ENCODE measurements around the gene TEF.
A peak's percentile ranks its signal among the peaks of the same experiment; 100 is the strongest.

The TEF gene

GRCh38 chr22:41354979-41355378 lies 26.8 kb upstream of the TEF start:
- no peak for DNase-seq

- DNase-seq, result no peak
Measured at GRCh38 chr22:41355895-41356294, 25.8 kb upstream of the TEF start.

GRCh38 chr22:41356430-41357028 lies 25.2 kb upstream of the TEF start:
- no peak for DNase-seq

DNA sequence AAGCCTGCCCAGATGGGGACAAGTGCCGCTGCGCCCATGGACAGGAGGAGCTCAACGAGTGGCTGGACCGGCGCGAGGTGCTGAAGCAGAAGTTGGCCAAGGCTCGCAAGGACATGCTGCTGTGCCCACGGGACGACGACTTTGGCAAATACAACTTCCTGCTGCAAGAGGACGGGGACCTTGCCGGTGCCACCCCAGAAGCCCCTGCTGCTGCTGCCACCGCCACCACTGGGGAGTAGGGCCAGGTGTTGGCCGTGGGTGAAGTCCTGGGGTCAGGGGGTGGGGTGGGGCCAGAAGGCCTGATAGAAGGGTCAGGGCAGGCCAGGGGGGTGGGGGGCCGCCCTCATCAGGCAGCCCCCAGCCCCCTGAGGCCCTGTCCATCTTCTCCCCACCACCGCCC lies 24.6 kb upstream of the TEF start:
- no peak for DNase-seq

DNA sequence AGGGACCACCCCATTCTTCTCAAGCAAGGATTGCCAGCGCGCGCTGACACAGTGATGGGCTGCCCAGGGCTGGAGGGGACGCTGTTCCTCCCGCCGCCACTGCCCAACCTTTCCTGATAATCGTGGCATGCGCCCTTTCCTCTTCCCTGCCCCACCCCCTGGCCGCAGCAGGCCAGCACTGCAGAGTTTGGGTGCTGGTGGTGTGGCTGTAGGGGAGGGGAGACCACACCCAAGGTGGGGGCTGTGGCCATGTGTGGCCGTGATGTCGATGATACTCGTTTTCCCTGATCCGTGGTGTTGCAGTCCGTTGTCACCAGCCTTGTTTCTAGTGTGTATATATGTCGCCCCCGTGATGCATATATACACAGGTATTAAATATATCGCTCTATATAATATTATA lies 22.8 kb upstream of the TEF start:
- no peak for DNase-seq

GRCh38 chr22:41359376-41359775 lies 22.4 kb upstream of the TEF start:
- no peak for DNase-seq

DNA sequence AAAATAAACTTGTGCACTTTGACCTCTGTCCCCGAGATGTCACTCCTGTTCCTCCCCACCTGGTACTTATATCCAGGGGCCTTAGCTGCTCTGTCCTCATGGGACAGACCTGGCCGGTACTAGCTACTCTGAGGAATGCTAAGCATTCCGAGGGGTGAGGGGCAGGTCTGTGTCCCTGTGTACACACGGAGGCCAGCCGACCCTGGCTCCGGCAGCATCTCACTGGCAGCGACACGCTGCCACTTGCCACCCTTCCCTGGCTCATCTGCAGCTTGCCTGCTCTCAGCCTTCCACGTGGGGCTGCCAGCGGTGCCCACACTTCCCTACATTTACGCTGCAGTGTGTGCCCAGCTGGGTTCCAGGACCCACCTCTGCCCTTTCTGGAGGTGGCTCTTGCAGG lies 21.6 kb upstream of the TEF start:
- DNase-seq, result no peak

DNA sequence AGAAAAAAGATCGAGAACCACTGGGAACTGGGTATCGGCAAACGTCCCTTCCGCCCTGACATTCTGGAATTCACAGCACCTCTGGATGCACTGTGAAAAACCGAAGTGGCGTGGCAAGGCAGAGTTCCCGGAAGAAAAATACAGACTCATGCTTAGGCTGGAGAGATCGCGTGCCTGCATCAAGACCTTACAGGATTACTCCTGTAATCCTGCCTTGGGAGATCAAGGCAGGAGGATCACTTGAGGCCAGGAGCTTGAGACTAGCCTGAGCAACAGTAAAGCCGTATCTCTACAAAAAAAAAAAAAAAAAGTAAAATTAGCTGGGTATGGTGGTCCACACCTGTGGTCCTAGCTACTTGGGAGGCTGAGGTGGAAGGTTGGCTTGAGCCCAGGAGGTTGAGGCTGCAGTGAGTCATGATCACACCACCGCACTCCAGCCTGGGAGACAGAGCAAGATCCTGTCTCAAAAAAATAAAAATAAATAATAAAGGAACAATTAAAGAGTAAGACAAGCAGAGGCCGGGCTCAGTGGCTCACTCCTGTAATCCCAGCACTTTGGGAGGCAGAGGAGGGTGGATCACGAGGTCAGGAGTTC lies 19.9 kb upstream of the TEF start:
- no peak for DNase-seq

- DNase-seq, result no peak
Measured at GRCh38 chr22:41362615-41363014, 19.1 kb upstream of the TEF start.

GRCh38 chr22:41364233-41364632 lies 17.5 kb upstream of the TEF start:
- no peak for DNase-seq

- DNase-seq, result no peak
Measured at GRCh38 chr22:41364955-41365354, 16.8 kb upstream of the TEF start.

DNA sequence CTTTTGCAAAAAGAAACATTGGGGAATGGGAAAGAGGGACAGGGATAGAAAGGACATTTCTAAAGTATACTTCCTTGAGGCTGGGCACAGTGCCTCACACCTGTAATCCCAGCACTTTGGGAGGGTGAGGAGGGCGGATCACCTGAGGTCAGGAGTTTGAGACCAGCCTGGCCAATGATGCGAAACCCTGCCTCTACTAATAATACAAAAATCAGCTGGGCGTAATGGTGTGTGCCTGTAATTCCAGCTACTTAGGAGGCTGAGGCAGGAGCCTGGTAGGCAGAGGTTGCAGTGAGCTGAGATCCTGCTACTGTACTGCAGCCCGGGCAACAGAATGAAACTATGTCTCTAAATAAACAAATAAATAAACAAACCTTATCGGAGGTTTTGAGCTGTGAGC lies 16.3 kb upstream of the TEF start:
- no peak for DNase-seq

DNA sequence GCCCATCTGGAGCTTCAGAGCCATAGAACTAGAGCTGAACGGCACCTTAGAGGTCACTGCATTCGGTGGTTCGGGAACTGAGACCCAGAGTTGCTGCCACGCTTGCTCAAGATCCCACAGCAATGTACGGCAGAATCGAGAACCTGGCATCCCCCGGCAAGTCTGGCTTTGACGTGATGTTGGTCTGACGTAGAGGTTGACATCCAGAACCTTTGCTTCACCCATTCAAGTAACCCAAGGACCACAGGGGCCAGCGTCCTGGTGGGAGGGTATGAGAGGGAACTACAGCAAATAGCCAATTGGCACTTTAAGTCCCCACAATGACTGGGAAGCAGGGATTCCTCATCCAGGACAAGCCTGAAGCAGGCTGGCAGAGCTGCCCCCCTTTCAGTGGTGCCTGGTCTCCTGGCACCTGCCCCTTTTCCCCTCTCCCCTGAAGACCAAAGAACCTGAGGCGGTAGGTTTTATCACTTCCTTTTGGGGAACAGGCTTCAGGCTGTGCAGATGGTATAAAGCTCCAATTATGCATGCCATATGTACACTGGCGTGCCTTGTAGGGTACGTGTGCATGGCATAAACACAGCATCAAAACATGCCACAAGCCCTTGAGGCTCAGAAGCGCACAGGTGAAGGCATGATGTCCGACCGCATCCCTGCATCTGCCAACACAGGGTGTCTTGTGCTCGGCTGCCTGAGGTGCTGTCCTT lies 15.3 kb upstream of the TEF start:
- DNase-seq, result no peak

DNA sequence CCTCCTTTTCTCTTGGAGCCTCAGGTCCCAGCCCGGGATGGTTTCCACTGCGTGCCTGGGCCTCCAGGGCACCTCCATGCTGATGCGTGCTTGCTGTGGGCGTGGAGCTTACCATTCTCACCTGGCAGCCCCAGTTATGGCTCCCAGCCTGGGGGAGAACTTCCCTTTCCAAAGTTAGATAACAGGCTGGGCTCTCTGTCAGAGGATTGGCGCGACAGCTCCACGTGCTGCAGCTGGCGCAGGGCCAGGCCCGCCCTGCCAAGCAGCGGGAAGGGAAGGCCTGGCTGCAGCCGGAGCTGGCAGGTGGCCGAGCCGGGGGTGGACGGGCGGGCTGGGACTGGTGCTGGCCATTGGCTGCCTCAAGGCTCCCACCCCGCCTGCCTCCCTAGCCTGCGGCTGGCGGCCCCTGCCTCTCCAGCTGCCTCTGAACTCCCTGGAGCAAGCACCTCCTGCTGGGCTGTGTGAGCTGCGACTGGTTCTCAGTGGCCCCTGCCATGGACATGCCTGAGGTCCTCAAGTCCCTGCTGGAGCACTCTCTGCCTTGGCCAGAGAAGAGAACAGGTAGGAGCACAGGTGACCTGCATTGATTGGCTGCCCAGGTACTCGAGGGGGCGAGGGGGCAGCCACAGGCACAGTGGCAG lies 14.6 kb upstream of the TEF start:
- peak; percentile 21 for DNase-seq

- no peak for DNase-seq
Measured at GRCh38 chr22:41367680-41368542, 13.8 kb upstream of the TEF start.

DNA sequence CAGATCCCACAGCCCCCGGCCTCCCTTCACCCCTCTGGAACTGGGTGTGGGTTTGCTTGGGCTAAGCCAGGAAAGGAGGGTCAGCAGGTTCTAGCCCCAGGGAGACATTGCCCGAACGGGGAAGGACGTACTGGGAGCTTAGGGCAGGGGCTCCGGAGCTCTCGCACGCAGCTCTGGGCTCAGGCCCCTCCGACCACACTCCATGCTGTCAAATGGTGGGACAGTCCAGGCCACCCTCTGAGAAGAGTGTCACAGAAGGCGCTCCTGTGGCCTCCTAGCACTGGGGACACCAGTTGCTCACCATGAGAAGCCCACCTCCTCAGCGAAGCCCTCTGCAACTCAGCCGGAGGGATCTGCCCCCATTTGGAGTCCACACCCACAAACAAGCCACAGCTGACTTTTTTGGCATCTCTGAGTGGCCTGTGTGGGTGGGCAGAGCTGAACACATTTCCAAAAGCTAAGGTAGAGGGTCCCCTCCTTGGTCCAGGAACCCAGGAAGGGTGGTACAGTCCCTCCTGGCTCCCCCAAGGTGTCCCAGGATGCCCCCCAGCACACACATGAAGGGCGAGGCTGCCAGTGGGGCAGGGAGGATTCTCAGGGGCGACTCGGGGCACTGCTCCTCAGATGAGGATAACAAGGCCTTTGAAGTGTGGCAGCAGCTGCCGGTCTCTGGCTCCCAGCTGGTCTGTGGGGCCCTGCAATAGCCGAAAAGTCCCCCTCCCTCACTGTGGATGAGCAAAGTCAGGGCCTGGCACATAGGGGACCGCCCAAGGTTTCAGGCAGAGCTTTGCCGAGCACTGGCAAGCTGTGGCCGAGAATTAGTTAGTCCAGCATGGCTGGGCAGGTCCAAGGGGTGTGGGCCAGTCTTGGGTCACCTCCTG lies 13.0 kb upstream of the TEF start:
- DNase-seq, result no peak

DNA sequence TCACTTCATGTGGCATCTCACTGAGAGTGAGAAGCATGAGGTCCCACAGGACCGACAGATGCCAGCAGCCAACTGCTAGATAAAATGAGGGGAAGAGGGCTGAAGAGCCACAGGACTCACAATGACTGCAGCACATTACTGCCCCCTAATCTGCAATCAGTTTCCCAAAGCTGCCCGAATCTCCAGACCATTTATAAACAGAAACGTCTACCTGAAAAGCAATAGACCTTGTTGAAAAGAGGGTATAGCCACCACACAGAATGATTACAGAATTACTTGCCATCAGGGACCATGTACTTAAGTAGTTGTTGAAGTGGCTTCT lies 12.4 kb upstream of the TEF start:
- DNase-seq, result no peak

- DNase-seq, result no peak
Measured at GRCh38 chr22:41369837-41370236, 11.9 kb upstream of the TEF start.

GRCh38 chr22:41377846-41378245 lies 3.9 kb upstream of the TEF start:
- DNase-seq, result no peak

DNA sequence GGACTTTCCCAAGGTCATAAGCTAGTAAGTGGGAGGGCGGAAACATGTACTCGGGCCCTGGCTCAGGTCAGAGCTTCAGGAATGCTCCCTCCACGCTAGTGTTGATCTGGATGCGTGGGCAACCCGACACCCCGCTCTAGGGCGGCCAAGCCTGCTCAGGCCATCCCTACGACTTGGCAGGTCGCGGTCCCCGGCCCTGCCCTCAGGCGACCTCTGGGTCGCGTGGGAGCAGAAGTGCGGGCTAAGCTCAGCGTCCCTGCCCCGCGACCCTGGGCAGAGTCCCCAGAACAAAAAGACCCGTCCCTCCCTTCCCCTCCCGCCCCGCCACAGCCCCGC lies 781 bp upstream of the TEF start:
- DNase-seq, result no peak

DNA sequence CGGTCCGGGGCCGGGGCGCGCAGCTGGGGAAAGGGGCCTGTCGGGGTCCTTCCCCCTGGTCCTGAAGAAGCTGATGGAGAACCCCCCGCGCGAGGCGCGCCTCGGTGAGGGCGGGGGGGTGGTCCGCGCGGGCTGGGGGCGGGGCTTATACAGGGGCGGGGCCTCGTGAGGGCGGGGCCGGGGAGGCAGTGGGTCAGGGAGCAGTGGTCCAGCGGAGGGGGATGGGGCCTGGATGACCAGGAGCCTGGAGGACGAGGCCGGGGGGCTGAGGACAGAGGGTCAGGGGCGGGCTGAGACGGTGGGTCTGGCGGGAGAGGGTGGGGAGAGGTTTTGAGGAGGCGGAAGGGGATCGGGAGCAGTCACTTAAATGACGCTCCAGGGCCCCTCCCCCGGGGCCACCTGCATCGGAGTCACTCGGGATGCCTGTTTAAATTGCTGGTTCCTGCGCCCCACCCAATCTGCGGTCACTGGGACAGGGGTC lies 396 bp downstream of the TEF start:
- peak; percentile 73 for DNase-seq

GRCh38 chr22:41382610-41383009 lies 868 bp downstream of the TEF start:
- no peak for DNase-seq

All from stimulated activated CD4-positive, alpha-beta T cell treated with anti-CD3 and anti-CD28 coated beads, Interleukin-15, amount 100 ng/mL, for 24 hours (primary cell).